22Rv1 (cell line): ENCODE results near the gene AP3S1.
A peak's percentile ranks its signal among the peaks of the same experiment; 100 is the strongest.

Experiments
- H3K27ac ChIP-seq: fragments of 450-650 bp; 2 replicates; pipeline ENCODE4 v1.5.1; 2017
- ZFX ChIP-seq: fragments of 450-650 bp; IDR thresholded peaks from 2 replicates; pipeline ENCODE4 v1.6.1; 2017; ENCODE audit warnings: antibody characterized with exemption, borderline replicate concordance
- TF ChIP-seq, protein P1 (sequence below): fragments of 450-650 bp; IDR thresholded peaks from 2 replicates; pipeline ENCODE4 v1.5.1; 2017; ENCODE audit warnings: mild to moderate bottlenecking

Gene AP3S1

DNA sequence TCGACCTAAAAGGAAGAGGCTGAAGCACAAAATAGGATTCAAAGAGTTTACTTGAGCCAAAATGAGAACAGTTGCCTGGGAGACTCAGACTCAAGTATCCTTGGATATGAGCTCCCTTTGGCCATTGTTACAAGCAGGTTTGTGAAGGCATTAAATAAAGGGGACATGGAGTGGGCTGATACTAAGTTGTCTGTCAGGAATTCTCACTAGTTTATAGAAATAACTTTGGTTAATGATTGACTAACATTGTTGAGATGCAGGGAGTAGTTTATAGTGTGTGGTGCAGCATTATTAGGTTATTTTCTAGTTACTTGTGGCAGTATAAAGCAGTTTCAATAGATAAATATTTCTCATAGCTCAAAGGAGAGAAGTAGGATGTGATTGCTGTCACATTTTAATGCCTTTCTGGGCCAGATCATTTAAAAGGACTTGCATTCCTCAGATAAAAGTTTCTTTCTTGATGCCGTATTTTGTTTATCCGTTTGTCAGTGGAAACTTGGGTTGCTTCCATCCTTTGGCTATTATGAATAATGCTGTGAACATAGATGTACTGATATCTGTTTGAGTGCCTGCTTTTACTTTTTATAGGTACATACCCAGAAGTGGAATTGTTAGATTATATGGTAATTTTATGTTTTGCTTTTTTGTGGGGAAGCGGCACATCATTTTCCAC, 9.1 kb downstream of the AP3S1 start:
- TF ChIP-seq, protein P1, sequence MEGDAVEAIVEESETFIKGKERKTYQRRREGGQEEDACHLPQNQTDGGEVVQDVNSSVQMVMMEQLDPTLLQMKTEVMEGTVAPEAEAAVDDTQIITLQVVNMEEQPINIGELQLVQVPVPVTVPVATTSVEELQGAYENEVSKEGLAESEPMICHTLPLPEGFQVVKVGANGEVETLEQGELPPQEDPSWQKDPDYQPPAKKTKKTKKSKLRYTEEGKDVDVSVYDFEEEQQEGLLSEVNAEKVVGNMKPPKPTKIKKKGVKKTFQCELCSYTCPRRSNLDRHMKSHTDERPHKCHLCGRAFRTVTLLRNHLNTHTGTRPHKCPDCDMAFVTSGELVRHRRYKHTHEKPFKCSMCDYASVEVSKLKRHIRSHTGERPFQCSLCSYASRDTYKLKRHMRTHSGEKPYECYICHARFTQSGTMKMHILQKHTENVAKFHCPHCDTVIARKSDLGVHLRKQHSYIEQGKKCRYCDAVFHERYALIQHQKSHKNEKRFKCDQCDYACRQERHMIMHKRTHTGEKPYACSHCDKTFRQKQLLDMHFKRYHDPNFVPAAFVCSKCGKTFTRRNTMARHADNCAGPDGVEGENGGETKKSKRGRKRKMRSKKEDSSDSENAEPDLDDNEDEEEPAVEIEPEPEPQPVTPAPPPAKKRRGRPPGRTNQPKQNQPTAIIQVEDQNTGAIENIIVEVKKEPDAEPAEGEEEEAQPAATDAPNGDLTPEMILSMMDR = no peak
- no peak for TF ChIP-seq ZFX
- peak overlapping the region; percentile 65 for H3K27ac ChIP-seq

DNA sequence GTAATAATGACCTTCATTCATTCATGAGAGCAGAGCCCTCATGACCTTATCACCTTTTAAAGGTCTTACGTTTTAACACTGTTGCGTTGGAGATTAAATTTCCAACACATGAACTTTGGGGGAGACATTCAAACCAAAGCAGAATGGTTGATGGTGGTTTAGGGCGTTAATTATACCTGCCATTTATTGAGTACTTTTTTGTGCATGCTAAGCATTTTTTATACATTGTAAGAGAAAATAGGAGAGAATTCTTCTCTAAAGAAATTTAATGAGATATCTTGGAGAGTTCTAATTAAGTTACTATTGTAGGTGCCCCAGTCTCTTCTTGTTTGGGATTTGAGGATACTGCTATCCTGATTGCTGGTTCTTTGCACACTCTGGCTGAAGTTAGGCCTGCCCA, 12.4 kb downstream of the AP3S1 start:
- no peak overlapping the region for H3K27ac ChIP-seq
- no peak for TF ChIP-seq ZFX
- TF ChIP-seq, protein P1 = no peak

DNA sequence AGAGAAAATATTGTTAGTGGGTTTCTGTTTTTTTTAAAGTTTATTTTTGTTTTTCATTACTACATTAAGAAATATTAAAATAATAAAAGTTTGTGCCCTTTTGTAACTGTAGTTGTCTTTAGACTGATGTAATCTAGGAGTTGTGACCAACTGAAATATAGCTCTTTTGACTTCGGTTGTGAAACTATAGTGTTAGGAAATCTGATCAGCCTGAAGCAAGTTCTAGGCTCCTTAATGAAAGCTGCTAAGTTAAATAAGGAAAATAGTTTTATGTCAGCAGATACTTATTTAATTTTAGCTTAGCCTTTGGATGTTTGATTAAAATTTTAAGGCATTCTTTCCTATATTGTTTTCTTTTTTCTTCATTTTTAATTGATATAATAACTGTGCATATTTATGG, 14.2 kb downstream of the AP3S1 start:
- H3K27ac ChIP-seq = no peak overlapping the region
- TF ChIP-seq, protein P1 = no peak
- no peak for TF ChIP-seq ZFX

GRCh38 chr5:115857057-115857479, 15.3 kb downstream of the AP3S1 start:
- TF ChIP-seq ZFX = no peak
- TF ChIP-seq, protein P1 = no peak

GRCh38 chr5:115857626-115858349, 16.1 kb downstream of the AP3S1 start:
- TF ChIP-seq ZFX = no peak
- TF ChIP-seq, protein P1 = no peak
- H3K27ac ChIP-seq = 0 out of 2 replicates have a peak overlapping the region, but pooled peaks have one; percentile 5

More at GRCh38 chr5:115857057-115857479, 15.3 kb downstream of the AP3S1 start:
- 0 out of 2 replicates have a peak overlapping the region, but pooled peaks have one; percentile 5 for H3K27ac ChIP-seq

- no peak overlapping the region for H3K27ac ChIP-seq
- no peak for TF ChIP-seq ZFX
- TF ChIP-seq, protein P1 = no peak
These were observed 16.7 kb downstream of the AP3S1 start for GRCh38 chr5:115858396-115858795.

- no peak overlapping the region for H3K27ac ChIP-seq
- TF ChIP-seq, protein P1 = no peak
- TF ChIP-seq ZFX = no peak
These were observed 17.6 kb downstream of the AP3S1 start for GRCh38 chr5:115859378-115859777.
